Endothelial cell of umbilical vein (primary cell): Measurements from ENCODE around the gene PGAM1. TPM values are rescaled to one million over a fixed set of nuclear protein-coding genes. Genes with fewer than 3 reads are reported as not detected.

Experiments
- BruUV-seq: library from RNA; stranded (reverse); fragments of 400-500 nt; replicated peaks from 2 replicates; lab custom pipeline; 2021; lab: Mats Ljungman, UMichigan
- CTCF ChIA-PET: fragments of 300-600, 350-600 bp; sonication (Branson Sonifier 250); formaldehyde crosslinking; loops from one replicate; lab custom pipeline; 2021; ENCODE audit warnings: antibody characterized with exemption, inconsistent platforms; lab: Charles Lee
- POLR2A ChIA-PET: fragments of 300-600, 350-600 bp; sonication (Branson Sonifier 250); formaldehyde crosslinking; loops from one replicate; lab custom pipeline; 2021; ENCODE audit warnings: antibody characterized with exemption, inconsistent platforms; lab: Charles Lee
- DNase-seq: peaks from one replicate; pipeline ENCODE4 v3.0.0-alpha.2; 2011; ENCODE audit warnings: low read depth, low spot score
- FAIRE-seq: peaks from 2 replicates; lab custom pipeline; 2011; peaks lifted over from hg19 to GRCh38; lab: Jason Lieb, UNC
- H2AFZ ChIP-seq: 2 replicates; pipeline ENCODE4 v1.6.0; 2012; ENCODE audit warnings: low read depth, low read length, control low read depth, inconsistent platforms
- H3K27ac ChIP-seq: 2 replicates; pipeline ENCODE4 v1.5.1; 2011; ENCODE audit warnings: low read depth, mild to moderate bottlenecking, control low read depth, low read length, moderate library complexity; ENCODE audit not compliant: insufficient read depth
- H3K27me3 ChIP-seq, 2 experiments: 2 replicates each; pipeline versions ENCODE4 v1.6.0 to v1.6.1; 2011; ENCODE audit warnings: low read length in 2 of 2, mixed read lengths in 1 of 2; ENCODE audit not compliant: control insufficient read depth in 2 of 2, insufficient read depth in 2 of 2
- H3K36me3 ChIP-seq, 2 experiments: 2 replicates in 1 of 2; 3 replicates in 1 of 2; pipeline ENCODE4 v1.5.1; 2011; ENCODE audit warnings: low read length in 2 of 2, mild to moderate bottlenecking in 1 of 2, moderate library complexity in 1 of 2; ENCODE audit not compliant: control insufficient read depth in 2 of 2, insufficient read depth in 2 of 2; ENCODE audit errors: extremely low read depth in 1 of 2
- H3K4me1 ChIP-seq: 3 replicates; pipeline ENCODE4 v1.5.1; 2011; ENCODE audit warnings: mild to moderate bottlenecking, low read length; ENCODE audit not compliant: control insufficient read depth, insufficient read depth; ENCODE audit errors: extremely low read depth
- H3K4me2 ChIP-seq: 2 replicates; pipeline ENCODE4 v1.6.1; 2011; ENCODE audit warnings: low read length, control low read depth, mixed read lengths; ENCODE audit not compliant: insufficient read depth
- H3K4me3 ChIP-seq, 3 experiments: fragments of 200-600 bp in 1 of 3; sonication (generic), shearing (Covaris generic) in 1 of 3; replicated peaks in 1 of 3; 2 replicates each; pipeline ENCODE4 v1.5.1; 2011 to 2016; ENCODE audit warnings: control low read depth in 3 of 3, low read length in 3 of 3, mild to moderate bottlenecking in 2 of 3, inconsistent platforms in 1 of 3, low read depth in 1 of 3, moderate library complexity in 1 of 3; ENCODE audit not compliant: insufficient read depth in 1 of 3
- H3K79me2 ChIP-seq: 2 replicates; pipeline ENCODE4 v1.6.0; 2012; ENCODE audit warnings: low read length, inconsistent platforms; ENCODE audit not compliant: control insufficient read depth, insufficient read depth
- H3K9ac ChIP-seq: replicated peaks from 2 replicates; pipeline ENCODE3; 2011; ENCODE audit warnings: low read length, control low read depth; ENCODE audit not compliant: insufficient read depth; ENCODE audit errors: extremely low read depth
- H3K9me1 ChIP-seq: replicated peaks from 3 replicates; pipeline ENCODE4 v1.6.0; 2011; ENCODE audit warnings: mild to moderate bottlenecking, low read length; ENCODE audit not compliant: control insufficient read depth, insufficient read depth; ENCODE audit errors: extremely low read depth
- H3K9me3 ChIP-seq: replicated peaks from 2 replicates; pipeline ENCODE4 v1.5.1; 2012; ENCODE audit warnings: low read length, inconsistent platforms; ENCODE audit not compliant: control insufficient read depth, insufficient read depth
- H4K20me1 ChIP-seq: replicated peaks from 2 replicates; pipeline ENCODE3; 2011; ENCODE audit warnings: mild to moderate bottlenecking, low read length; ENCODE audit not compliant: control insufficient read depth, insufficient read depth; ENCODE audit errors: extremely low read depth
- EZH2 ChIP-seq: IDR thresholded peaks from 2 replicates; pipeline ENCODE4 v1.6.1; 2012; ENCODE audit warnings: borderline replicate concordance, low read depth, mild to moderate bottlenecking, moderate library complexity, low read length, inconsistent platforms; ENCODE audit not compliant: severe bottlenecking
- FOS ChIP-seq: IDR thresholded peaks from 2 replicates; pipeline ENCODE4 v1.6.1; 2011; ENCODE audit warnings: mild to moderate bottlenecking, low read length, moderate library complexity, borderline replicate concordance; ENCODE audit not compliant: insufficient read depth
- GATA2 ChIP-seq: IDR thresholded peaks from 2 replicates; pipeline ENCODE4 v1.7.0; 2011; ENCODE audit warnings: low read depth, mild to moderate bottlenecking, moderate library complexity, mixed read lengths, low read length; ENCODE audit not compliant: insufficient read length, insufficient read depth
- JUN ChIP-seq: IDR thresholded peaks from 2 replicates; pipeline ENCODE4 v1.6.1; 2011; ENCODE audit warnings: borderline replicate concordance, low read depth; ENCODE audit not compliant: insufficient read length, insufficient read depth
- MYC ChIP-seq: IDR thresholded peaks from one replicate; pipeline ENCODE4 v1.6.1; 2011; ENCODE audit warnings: mild to moderate bottlenecking, low read depth, low read length
- POLR2A ChIP-seq: IDR thresholded peaks from 2 replicates; pipeline ENCODE4 v1.6.1; 2012; ENCODE audit warnings: low read depth, mild to moderate bottlenecking, control low read depth, low read length
- POLR2AphosphoS5 ChIP-seq: IDR thresholded peaks from 2 replicates; pipeline ENCODE4 v1.6.1; 2012; ENCODE audit warnings: low read depth, mild to moderate bottlenecking, control low read depth, low read length, moderate library complexity; ENCODE audit not compliant: insufficient read depth
- dilution Hi-C: fragments of 300-500 bp; cut with MboI; formaldehyde crosslinking; loops from one replicate; pipeline ENCODE4 v1.15.0; 2019; ENCODE audit warnings: low sequenced_read_pairs; ENCODE audit not compliant: extremely low pct_ligation_motif_present
- intact Hi-C: fragments of 100-400 bp; cut with micrococcal nuclease; formaldehyde crosslinking; loops from one replicate; pipeline ENCODE4 v1.10.0; 2022
- polyA plus RNA-seq, 4 experiments: library from polyadenylated mRNA; depleted of rRNA in 3 of 4; stranded (reverse) in 3 of 4; unstranded in 1 of 4; fragments of >200 nt; gene quantifications; 2 replicates each; pipeline versions ENCODE4 v1.2.1 to v1.2.3, GENCODE V29; 2011 to 2012; ENCODE audit warnings: missing spikeins in 1 of 4
- total RNA-seq: library from RNA; stranded (reverse); gene quantifications from 2 replicates; pipeline ENCODE4 v1.2.3, GENCODE V29; 2021
- TF ChIP-seq, protein P1 (sequence below): IDR thresholded peaks from 2 replicates; pipeline ENCODE4 v1.6.1; 2011; ENCODE audit not compliant: insufficient read depth, insufficient read length
- TF ChIP-seq, protein P2 (sequence below), 2 donors: IDR thresholded peaks; 1 replicate in 1 of 2; 2 replicates in 1 of 2; pipeline ENCODE4 v1.5.1; 2011; ENCODE audit warnings: low read length in 2 of 2, mild to moderate bottlenecking in 2 of 2, moderate library complexity in 2 of 2, control low read depth in 1 of 2, inconsistent platforms in 1 of 2, low read depth in 1 of 2; ENCODE audit not compliant: insufficient read depth in 1 of 2; ENCODE audit errors: extremely low read depth in 1 of 2

Gene PGAM1
- total and polyA plus RNA-seq, 2 donors (not counting 3 experiments of a cell fraction or from before 2014, with no cell fraction given) = 375 TPM

DNA sequence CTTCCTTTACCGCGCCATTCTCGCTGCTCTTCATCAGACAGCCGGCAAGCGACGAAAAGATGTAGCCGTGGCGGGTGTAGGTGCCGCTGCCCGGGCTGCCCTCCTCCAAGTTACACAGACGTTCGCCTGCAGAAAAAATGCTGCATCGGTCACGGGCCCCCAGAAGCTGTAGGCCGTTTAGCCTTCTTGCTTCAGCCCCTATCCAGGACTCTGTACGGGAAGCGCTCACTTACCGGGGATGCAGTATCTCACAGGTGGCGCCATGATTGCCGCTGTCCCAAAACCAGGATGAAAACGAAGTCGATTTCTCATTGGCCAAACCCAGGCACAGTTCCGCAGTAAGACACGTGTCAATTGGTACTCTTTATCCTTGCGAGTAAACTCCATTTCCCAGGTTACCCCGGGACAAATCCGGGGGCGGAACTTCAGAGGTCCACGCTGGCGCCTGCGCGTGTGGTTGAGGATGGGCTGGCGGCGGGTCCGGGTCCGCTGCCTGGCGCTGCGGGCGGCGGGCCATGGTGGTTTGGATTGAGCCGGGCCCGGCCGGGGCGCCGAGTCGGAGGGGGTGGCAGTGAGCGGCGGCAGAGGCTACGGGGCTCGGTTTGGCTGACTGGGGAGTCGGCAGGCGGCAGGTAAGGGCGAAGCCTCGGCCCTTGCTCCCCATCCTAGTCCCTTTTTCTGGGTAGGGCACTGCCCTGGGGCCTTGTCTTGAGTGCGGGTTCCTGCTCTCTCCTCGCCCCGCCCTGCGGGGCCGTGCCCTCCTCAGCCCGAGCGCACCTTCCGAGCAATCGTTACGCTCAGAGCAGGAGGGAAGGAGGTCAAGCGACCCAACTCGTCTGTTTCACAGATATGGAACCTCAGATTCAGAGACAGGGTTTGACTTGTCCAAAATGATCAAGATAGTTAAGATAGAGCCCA, 20.0 kb downstream of the PGAM1 start, which contains the start of the genes EXOSC1 and ZDHHC16:
Gene EXOSC1, minus strand, starts transcription at position 285 of the 918 bp plus-strand sequence. Its CDS starts 21 bp downstream, at position 264.
Gene ZDHHC16, plus strand, starts transcription at position 454 of the 918 bp plus-strand sequence. CDS start 5,501 bp downstream, outside the sequence.
- BruUV-seq = TSS peak; percentile 55
- dilution Hi-C loops (no loop called here), intact Hi-C loops (loop anchor here (1.0 kb wide), 3 partner anchors 18 to 97 kb away; no protein-coding TSS in a partner anchor)
- H3K4me3 ChIP-seq = peak within 1 kb of the TSS; percentile 41 to 96 (median 87)
- FAIRE-seq = peak; percentile 100
- H3K4me1 ChIP-seq = peaks cover 18% of the 10 kb centered on the region
- peak; percentile 95 for TF ChIP-seq POLR2AphosphoS5
- TF ChIP-seq, protein P1, sequence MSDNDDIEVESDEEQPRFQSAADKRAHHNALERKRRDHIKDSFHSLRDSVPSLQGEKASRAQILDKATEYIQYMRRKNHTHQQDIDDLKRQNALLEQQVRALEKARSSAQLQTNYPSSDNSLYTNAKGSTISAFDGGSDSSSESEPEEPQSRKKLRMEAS = peak; percentile 82
- TF ChIP-seq EZH2 = no peak
- TF ChIP-seq GATA2 = no peak
- no peak for TF ChIP-seq JUN
- no peak for TF ChIP-seq MYC
- TF ChIP-seq POLR2A = peak; percentile 84
- TF ChIP-seq, protein P2, sequence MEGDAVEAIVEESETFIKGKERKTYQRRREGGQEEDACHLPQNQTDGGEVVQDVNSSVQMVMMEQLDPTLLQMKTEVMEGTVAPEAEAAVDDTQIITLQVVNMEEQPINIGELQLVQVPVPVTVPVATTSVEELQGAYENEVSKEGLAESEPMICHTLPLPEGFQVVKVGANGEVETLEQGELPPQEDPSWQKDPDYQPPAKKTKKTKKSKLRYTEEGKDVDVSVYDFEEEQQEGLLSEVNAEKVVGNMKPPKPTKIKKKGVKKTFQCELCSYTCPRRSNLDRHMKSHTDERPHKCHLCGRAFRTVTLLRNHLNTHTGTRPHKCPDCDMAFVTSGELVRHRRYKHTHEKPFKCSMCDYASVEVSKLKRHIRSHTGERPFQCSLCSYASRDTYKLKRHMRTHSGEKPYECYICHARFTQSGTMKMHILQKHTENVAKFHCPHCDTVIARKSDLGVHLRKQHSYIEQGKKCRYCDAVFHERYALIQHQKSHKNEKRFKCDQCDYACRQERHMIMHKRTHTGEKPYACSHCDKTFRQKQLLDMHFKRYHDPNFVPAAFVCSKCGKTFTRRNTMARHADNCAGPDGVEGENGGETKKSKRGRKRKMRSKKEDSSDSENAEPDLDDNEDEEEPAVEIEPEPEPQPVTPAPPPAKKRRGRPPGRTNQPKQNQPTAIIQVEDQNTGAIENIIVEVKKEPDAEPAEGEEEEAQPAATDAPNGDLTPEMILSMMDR (IDR thresholded peaks at IDR 0.05; ENCODE audit: extremely low read depth in 1 of 2, insufficient read depth in 1 of 2, low read depth in 1 of 2, low read length in 2 of 2) = no peak
- no peak for TF ChIP-seq FOS
- ChIA-PET CTCF (no interaction called here), POLR2A (no interaction called here)
- peaks cover 1 to 5% of the 10 kb centered on the region in 2 experiments for H3K36me3 ChIP-seq
- DNase-seq = peak; percentile 96
- H3K79me2 ChIP-seq = peaks cover 50% of the 10 kb centered on the region
- no peaks in the 10 kb centered on the region for H3K9me3 ChIP-seq
- peak within 1 kb of the TSS; percentile 72 for H3K4me2 ChIP-seq
- H3K9ac ChIP-seq = peak within 1 kb of the TSS; percentile 27
- peak within 1 kb of the TSS; percentile 82 for H2AFZ ChIP-seq
- peak within 1 kb of the TSS; percentile 61 for H3K27ac ChIP-seq
- H4K20me1 ChIP-seq = no peaks in the 10 kb centered on the region
- no peaks in the 10 kb centered on the region for H3K9me1 ChIP-seq
- H3K27me3 ChIP-seq = no peaks in the 10 kb centered on the region
